Fibroblast of villous mesenchyme (primary cell): Measurements from ENCODE around the gene PLA2G4D. TPM values are rescaled to one million over a fixed set of nuclear protein-coding genes. Genes with fewer than 3 reads are reported as not detected.

ENCODE experiments used
- DNase-seq: peaks from one replicate; pipeline ENCODE4 v3.0.0-alpha.2; 2010; ENCODE audit warnings: low read depth
- H3K4me3 ChIP-seq: 2 replicates; pipeline ENCODE4 v1.5.1; 2011; ENCODE audit warnings: low read depth, mild to moderate bottlenecking, low read length
- total RNA-seq: library from RNA; depleted of rRNA; stranded (reverse); fragments of >200 nt; gene quantifications from 2 replicates; pipeline ENCODE4 v1.2.3, GENCODE V29; 2012
- TF ChIP-seq, protein P1 (sequence below): IDR thresholded peaks from 2 replicates; pipeline ENCODE4 v1.5.1; 2012; ENCODE audit warnings: low read depth, mild to moderate bottlenecking, low read length; ENCODE audit not compliant: insufficient read depth

PLA2G4D gene
- total RNA-seq = not detected in 2 replicates

GRCh38 chr15:42094512-42094963, at the start of gene PLA2G4D:
PLA2G4D (minus strand) TSS chr15:42094562; CDS start chr15:42094459, 103 bp downstream.
- no peak for DNase-seq
- TF ChIP-seq, protein P1, sequence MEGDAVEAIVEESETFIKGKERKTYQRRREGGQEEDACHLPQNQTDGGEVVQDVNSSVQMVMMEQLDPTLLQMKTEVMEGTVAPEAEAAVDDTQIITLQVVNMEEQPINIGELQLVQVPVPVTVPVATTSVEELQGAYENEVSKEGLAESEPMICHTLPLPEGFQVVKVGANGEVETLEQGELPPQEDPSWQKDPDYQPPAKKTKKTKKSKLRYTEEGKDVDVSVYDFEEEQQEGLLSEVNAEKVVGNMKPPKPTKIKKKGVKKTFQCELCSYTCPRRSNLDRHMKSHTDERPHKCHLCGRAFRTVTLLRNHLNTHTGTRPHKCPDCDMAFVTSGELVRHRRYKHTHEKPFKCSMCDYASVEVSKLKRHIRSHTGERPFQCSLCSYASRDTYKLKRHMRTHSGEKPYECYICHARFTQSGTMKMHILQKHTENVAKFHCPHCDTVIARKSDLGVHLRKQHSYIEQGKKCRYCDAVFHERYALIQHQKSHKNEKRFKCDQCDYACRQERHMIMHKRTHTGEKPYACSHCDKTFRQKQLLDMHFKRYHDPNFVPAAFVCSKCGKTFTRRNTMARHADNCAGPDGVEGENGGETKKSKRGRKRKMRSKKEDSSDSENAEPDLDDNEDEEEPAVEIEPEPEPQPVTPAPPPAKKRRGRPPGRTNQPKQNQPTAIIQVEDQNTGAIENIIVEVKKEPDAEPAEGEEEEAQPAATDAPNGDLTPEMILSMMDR = no peak
- H3K4me3 ChIP-seq = no peak within 1 kb of the TSS

- no peak for DNase-seq
- TF ChIP-seq, protein P1 = no peak
- H3K4me3 ChIP-seq = no peak overlapping the region
Measured at GRCh38 chr15:42143356-42143755, 49.0 kb upstream of the PLA2G4D start.

DNA sequence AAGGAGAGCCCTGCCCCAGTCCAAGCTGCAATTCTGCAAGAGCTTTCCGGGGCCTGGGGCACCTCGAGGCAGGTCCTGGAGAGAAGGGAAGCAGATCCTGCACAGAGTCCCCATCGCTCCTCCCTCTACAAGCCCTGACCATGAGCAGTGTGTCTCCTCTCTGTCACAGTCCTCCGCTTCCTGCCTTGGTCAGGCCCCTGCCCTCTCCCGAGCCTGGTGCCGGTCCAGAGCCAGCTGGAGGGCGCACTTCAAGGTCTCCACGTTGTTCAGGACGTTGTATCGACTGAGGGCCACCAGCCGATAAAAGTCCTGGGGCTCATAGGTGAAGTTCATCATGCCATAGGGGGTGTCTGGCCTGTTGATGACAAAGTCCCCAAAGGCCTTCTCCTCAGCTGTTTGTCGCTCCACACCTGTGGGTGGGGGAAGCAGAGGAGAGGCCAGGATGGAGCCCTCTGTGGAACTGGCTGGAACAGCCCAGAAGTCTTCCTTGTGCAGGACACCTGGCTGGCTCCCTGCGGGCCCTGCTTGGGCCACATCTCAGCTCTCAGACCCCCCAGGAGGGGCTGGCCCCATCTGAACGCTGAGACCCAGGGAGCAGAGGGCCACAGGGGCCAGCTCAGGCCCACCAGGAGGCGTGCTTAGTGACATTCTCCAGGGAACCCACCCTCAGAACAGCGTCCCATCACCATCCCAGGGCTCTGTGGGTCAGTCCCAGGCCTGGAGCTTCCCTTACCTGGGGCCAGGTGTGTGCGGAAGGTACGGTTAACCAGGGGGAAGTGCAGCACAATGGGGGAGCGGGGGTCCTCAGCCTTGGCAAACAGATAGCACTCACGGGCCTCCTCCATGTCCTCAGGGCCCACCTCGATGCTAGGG, 47.7 kb upstream of the PLA2G4D start:
- no peak for DNase-seq
- H3K4me3 ChIP-seq = no peak overlapping the region
- TF ChIP-seq, protein P1 = no peak

DNA sequence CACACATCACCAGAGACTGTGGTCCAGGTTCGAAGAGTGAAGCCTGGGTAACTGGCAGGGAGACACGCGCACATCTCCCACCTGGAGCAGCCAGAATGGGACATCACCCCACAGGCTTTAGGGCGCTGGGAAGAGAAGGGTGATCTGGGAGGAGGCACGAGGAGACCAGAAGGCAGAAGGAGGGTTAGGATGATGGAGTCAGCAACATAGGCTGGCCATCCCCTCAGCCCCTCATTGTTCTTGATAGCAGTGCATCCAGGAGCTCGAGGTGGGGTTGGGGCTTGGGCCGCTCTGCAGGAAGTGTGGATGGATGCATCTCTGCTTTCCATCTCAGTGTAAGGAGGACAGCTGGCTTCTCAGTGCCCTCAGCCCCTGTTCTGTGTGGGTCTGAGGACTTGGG, 46.9 kb upstream of the PLA2G4D start:
- TF ChIP-seq, protein P1 = no peak

GRCh38 chr15:42140383-42141070, 46.2 kb upstream of the PLA2G4D start:
- DNase-seq = no peak
- no peak overlapping the region for H3K4me3 ChIP-seq
- TF ChIP-seq, protein P1 = no peak

More for the DNA sequence above, 46.9 kb upstream of the PLA2G4D start:
- no peak for DNase-seq
- H3K4me3 ChIP-seq = no peak overlapping the region

DNA sequence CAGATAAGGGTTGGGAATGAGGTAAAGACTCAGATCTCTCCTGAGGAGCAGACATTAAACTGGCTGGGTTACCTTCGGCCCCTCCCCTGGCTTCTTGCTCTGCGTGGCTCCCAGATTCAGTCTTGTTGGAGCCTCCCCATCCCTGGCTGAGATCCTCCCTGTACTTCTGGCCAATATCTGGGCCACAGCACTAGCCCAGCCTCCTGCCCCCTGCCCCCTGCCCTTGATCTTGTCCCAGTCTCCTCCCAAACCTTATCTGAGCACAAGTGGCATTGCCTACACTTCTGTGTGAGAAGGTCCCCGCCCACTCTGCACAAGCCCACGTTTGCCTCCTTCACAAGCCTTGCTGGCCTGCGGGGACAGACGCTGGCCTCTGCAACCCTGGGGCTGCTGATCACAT, 45.2 kb upstream of the PLA2G4D start:
- no peak overlapping the region for H3K4me3 ChIP-seq
- TF ChIP-seq, protein P1 = no peak
- DNase-seq = no peak
